ENCODE results near the gene RGS19.
"Not testable (repeated sequence)": the region's sequence is repeated elsewhere in the genome, so short reads cannot be mapped to it uniquely, and the experiment has no call there.

RGS19 gene

GRCh38 chr20:64079273-64080012 lies at the start of gene RGS19:
TSS of gene RGS19 (minus strand) at chr20:64079518. CDS start at chr20:64076886, 2,632 bp downstream.
- peak within 1 kb of the TSS; percentile 66 for H3K4me3 ChIP-seq (ENCODE audit: low read depth, low read length)
- no peak for TF ChIP-seq CTCF (conservative IDR thresholded peaks at IDR 0.05; ENCODE audit: low read depth, low read length)
- DNase-seq (ENCODE audit: low read depth) = peak; percentile 42

- H3K4me3 ChIP-seq (ENCODE audit: low read depth, low read length); DNase-seq (ENCODE audit: low read depth): not testable (repeated sequence)
Observed at GRCh38 chr20:64123517-64123916, 44.2 kb upstream of the RGS19 start.

GRCh38 chr20:64122927-64123326 lies 43.6 kb upstream of the RGS19 start:
- DNase-seq (ENCODE audit: low read depth); H3K4me3 ChIP-seq (ENCODE audit: low read depth, low read length): not testable (repeated sequence)

- DNase-seq (ENCODE audit: low read depth) = no peak
- no peak overlapping the region for H3K4me3 ChIP-seq (ENCODE audit: low read depth, low read length)
- no peak for TF ChIP-seq CTCF (conservative IDR thresholded peaks at IDR 0.05; ENCODE audit: low read depth, low read length)
Observed at GRCh38 chr20:64121586-64121985, 42.3 kb upstream of the RGS19 start.

GRCh38 chr20:64119681-64120341 lies 40.5 kb upstream of the RGS19 start:
- no peak for TF ChIP-seq CTCF (conservative IDR thresholded peaks at IDR 0.05; ENCODE audit: low read depth, low read length)
- no peak for DNase-seq (ENCODE audit: low read depth)
- no peak overlapping the region for H3K4me3 ChIP-seq (ENCODE audit: low read depth, low read length)

- TF ChIP-seq CTCF (conservative IDR thresholded peaks at IDR 0.05; ENCODE audit: low read depth, low read length) = no peak
- no peak for DNase-seq (ENCODE audit: low read depth)
- H3K4me3 ChIP-seq (ENCODE audit: low read depth, low read length) = no peak overlapping the region
Observed at GRCh38 chr20:64119301-64119680, 40.0 kb upstream of the RGS19 start.

- not testable (repeated sequence) for DNase-seq (ENCODE audit: low read depth); H3K4me3 ChIP-seq (ENCODE audit: low read depth, low read length)
Observed at GRCh38 chr20:64117432-64117777, 38.1 kb upstream of the RGS19 start.

GRCh38 chr20:64116541-64117431 lies 37.5 kb upstream of the RGS19 start:
- DNase-seq (ENCODE audit: low read depth) = no peak
- no peak for TF ChIP-seq CTCF (conservative IDR thresholded peaks at IDR 0.05; ENCODE audit: low read depth, low read length)
- H3K4me3 ChIP-seq (ENCODE audit: low read depth, low read length) = no peak overlapping the region
